Stimulated activated CD8-positive, alpha-beta memory T cell treated with anti-CD3 and anti-CD28 coated beads, Interleukin-2, amount 100 ng/mL, for 1 hour (primary cell): Measurements from ENCODE around the gene CDK11B.

Experiments used
- DNase-seq, 2 donors: peaks; one replicate each; pipeline ENCODE4 v3.0.0-alpha.2; 2020; ENCODE audit warnings: low read depth in 2 of 2

Gene CDK11B

GRCh38 chr1:1627261-1627828, 31.5 kb downstream of the CDK11B start:
- no peak for DNase-seq

GRCh38 chr1:1626207-1627141, 32.3 kb downstream of the CDK11B start:
- DNase-seq: no peak

GRCh38 chr1:1625824-1626206, 33.0 kb downstream of the CDK11B start:
- no peak for DNase-seq

- DNase-seq: no peak
Observed at GRCh38 chr1:1625404-1625775, 33.4 kb downstream of the CDK11B start.

- DNase-seq: no peak
Observed at GRCh38 chr1:1624443-1625403, 34.1 kb downstream of the CDK11B start.

GRCh38 chr1:1623631-1624442, 35.0 kb downstream of the CDK11B start:
- DNase-seq: no peak

- no peak for DNase-seq
Observed at GRCh38 chr1:1623181-1623630, 35.6 kb downstream of the CDK11B start.

GRCh38 chr1:1622788-1623094, 36.1 kb downstream of the CDK11B start:
- DNase-seq: no peak

- no peak for DNase-seq
Observed at GRCh38 chr1:1622010-1622787, 36.6 kb downstream of the CDK11B start.

- no peak for DNase-seq
Observed at GRCh38 chr1:1621173-1622009, 37.4 kb downstream of the CDK11B start.

GRCh38 chr1:1620433-1621139, 38.2 kb downstream of the CDK11B start:
- DNase-seq: no peak

- no peak for DNase-seq
Observed at GRCh38 chr1:1619917-1620361, 38.9 kb downstream of the CDK11B start.

GRCh38 chr1:1618396-1619068, 40.3 kb downstream of the CDK11B start:
- no peak for DNase-seq

- DNase-seq: no peak
Observed at GRCh38 chr1:1617925-1618324, 40.9 kb downstream of the CDK11B start.

GRCh38 chr1:1617516-1617915, 41.3 kb downstream of the CDK11B start:
- DNase-seq: no peak

GRCh38 chr1:1616838-1617237, 42.0 kb downstream of the CDK11B start:
- no peak for DNase-seq

- DNase-seq: no peak
Observed at GRCh38 chr1:1616045-1616790, 42.6 kb downstream of the CDK11B start.
